Left ventricle myocardium inferior (tissue), 1 donor: ENCODE measurements around the gene PCSK6. TPM values are rescaled to one million over a fixed set of nuclear protein-coding genes. Genes with fewer than 3 reads are reported as not detected.

Source experiments
- DNase-seq: peaks from one replicate; pipeline ENCODE4 v3.0.0-alpha.2; 2020
- H3K27ac ChIP-seq: fragments of 200-600 bp; replicated peaks from 2 replicates; pipeline ENCODE4 v1.8.0; 2021
- H3K27me3 ChIP-seq: fragments of 200-600 bp; 2 replicates; pipeline ENCODE4 v1.8.0; 2021; ENCODE audit warnings: low read depth
- H3K36me3 ChIP-seq: fragments of 200-600 bp; 2 replicates; pipeline ENCODE4 v1.8.0; 2021
- H3K4me1 ChIP-seq: fragments of 200-600 bp; 2 replicates; pipeline ENCODE4 v1.8.0; 2021
- H3K4me3 ChIP-seq: fragments of 200-600 bp; 2 replicates; pipeline ENCODE4 v1.8.0; 2021; ENCODE audit warnings: mild to moderate bottlenecking, moderate library complexity
- H3K9me3 ChIP-seq: fragments of 200-600 bp; replicated peaks from 2 replicates; pipeline ENCODE4 v1.8.0; 2021
- CTCF ChIP-seq: fragments of 200-600 bp; IDR thresholded peaks from 2 replicates; pipeline ENCODE4 v1.8.0; 2021; ENCODE audit warnings: antibody characterized with exemption, mild to moderate bottlenecking, borderline replicate concordance
- intact Hi-C: fragments of 100-400 bp; cut with micrococcal nuclease; formaldehyde crosslinking; loops from one replicate; pipeline ENCODE4 v1.11.0; 2022
- total RNA-seq: library from RNA; stranded (reverse); fragmentation: NEBNext Ultra II Directional; extraction: Animal tissue kit (Norgen Biotek cat#: 25700); gene quantifications from one replicate; pipeline ENCODE4 v1.2.1, GENCODE V29; 2021
- donor health status: DM: no; HTN: yes; CAD: no; lungs with severe emphysema.

Gene PCSK6
- total RNA-seq, 1 donor from 2014 or later = 28.6 TPM

DNA sequence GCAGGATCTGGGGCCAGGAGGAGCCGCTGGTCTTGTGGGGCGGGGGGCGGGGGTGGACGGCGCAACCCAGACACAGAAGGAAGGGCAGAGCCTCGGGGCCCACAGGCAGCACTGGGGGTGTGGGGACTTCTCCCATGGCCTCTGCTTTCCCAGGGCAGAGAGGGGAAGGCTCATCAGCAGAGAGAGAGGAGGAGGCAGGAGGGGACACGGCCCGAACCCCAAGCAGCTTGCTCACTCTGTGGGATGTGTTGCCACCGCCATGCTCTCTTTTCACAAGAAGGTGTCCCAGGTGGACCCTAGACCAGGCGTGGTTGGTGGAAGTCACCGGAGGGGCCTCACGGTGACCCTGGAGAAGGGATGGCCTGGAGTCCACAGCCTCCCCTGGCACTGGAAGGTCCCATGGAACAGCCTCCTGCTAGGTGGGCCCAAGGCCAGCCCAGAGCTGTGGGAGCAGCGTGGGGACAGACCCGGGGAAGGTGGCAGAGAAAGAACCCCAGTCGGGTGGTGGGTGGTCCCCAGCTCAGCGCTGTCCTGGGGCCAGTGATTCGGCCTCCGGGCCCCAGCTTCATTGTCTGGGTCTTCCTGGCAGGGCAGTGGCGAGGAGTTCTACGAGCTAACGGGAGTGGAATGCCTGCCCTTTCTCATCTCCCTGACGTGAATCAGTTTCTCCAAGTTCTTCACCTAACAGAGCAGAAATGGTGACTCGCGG lies 46.8 kb upstream of the PCSK6 start:
- H3K27ac ChIP-seq = no peak overlapping the region

DNA sequence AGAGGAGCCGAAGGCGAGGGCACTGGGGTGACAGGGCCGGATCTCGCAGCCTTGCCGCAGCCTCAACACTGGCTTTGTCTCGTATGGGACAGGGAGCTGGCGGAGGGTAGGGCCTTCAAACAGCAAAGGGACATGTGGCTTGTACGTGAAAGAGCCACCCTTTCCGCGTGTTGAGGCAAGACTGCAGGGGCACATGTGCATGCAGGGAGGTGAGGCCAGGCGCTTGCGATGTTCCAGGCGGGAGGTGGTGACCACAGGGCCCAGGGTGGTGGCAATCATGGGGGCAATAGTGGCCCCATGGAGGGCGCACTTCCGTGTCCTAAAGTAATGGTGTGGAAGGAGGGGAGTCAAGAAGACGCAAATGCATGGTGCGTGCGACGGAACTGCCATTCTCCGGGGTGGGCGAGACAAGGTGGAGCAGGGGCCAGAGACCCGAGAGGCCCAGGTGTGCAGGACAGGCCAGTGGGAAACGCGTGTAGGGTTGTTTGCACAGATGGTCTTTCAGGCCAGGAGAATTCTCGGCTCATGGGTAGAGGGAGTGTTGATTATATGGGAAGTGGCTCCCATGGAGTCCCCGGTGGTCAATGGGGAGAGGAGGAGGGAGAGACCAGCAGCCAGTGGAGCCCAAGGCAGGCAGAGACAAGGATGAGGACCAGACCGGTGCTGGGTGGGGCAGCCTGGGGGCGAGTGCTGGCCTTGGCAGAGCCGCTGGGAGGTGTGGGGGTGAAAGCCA lies 45.8 kb upstream of the PCSK6 start:
- TF ChIP-seq CTCF = no peak
- no peak for DNase-seq
- H3K36me3 ChIP-seq = no peaks in the 10 kb centered on the region
- no peak overlapping the region for H3K27ac ChIP-seq
- H3K4me3 ChIP-seq = no peak overlapping the region
- intact Hi-C loops = no loop called here
- H3K27me3 ChIP-seq = peaks cover 7% of the 10 kb centered on the region
- H3K4me1 ChIP-seq = no peaks in the 10 kb centered on the region
- peaks cover 8% of the 10 kb centered on the region for H3K9me3 ChIP-seq

More for the DNA sequence above, 46.8 kb upstream of the PCSK6 start:
- no peaks in the 10 kb centered on the region for H3K36me3 ChIP-seq
- peaks cover 7% of the 10 kb centered on the region for H3K27me3 ChIP-seq
- H3K4me1 ChIP-seq = no peaks in the 10 kb centered on the region
- no peak overlapping the region for H3K4me3 ChIP-seq
- TF ChIP-seq CTCF = no peak
- intact Hi-C loops = no loop called here
- H3K9me3 ChIP-seq = peaks cover 8% of the 10 kb centered on the region
- no peak for DNase-seq

DNA sequence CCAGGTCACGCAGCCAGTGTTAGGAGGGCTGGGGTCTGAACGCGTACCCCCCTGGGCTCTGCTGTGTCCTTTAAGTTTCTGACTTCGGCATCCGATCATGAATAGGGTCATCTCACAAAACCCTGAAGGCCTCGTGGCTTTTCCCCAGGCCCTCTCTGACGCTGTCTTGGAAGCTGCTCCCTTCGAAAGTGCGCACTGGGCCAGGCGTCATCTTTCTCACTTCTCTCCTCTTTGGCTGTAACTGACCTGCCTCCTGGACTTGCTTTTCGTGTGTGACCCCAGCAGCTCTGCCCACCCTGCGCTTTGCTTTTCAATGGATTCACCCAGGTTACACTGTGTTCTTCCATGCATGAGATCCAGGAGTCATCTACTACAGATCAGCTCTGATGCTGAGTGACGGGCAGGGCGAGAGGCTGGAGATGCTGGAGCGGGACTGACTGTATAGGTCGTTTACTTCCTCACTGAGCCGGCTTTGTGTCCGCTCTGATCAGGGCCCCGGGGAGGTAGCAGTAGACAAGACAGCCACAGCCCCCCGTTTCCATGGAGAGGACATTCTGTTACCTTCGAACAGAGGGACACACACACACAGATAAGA lies 45.0 kb upstream of the PCSK6 start:
- intact Hi-C loops = no loop called here
- Histone ChIP-seq H3K27me3 (peaks cover 7% of the 10 kb centered on the region), H3K4me3 (no peak overlapping the region), H3K27ac (no peak overlapping the region), H3K9me3 (peaks cover 8% of the 10 kb centered on the region), H3K36me3 (no peaks in the 10 kb centered on the region), H3K4me1 (peaks cover 2% of the 10 kb centered on the region)
- no peak for TF ChIP-seq CTCF
- no peak for DNase-seq

DNA sequence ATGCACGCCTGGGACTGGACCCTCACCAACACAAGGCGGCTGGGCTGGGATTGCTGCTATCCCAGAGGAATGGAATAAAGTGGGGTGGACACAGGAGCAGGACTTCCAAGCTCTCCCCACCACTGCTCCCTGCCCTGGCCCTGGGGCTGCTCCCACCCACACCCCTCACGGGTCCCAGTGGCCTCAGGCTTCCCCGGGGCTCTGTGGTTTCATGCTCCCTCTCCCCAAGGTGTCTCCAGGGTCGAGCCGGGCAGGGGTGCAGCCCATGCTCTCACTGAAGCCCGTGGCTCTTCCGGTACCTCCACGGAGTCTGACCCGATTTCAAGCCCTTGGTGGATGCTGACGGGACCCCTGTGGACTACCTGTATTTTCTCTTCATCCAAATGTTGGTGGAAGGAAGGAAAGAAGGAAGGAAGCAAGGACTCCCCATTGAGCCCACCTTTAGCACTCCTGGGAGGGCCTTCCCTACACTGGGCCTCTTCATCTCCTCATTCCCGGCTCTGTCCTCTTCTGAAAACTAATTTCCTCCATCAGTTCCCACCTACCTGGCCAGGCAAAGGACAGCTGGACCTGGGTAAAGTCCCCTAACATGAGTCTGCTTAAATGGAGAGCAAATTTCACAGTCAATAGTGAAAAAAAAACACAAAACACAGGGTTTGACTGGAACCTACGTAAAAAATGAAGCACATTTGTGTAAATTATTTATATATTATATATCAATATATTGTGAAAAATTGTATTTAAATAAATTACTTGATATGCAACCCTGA lies 44.0 kb upstream of the PCSK6 start:
- intact Hi-C loops = no loop called here

More for the DNA sequence above, 44.0 kb upstream of the PCSK6 start:
- H3K27ac ChIP-seq = no peak overlapping the region
- DNase-seq = no peak
- no peak overlapping the region for H3K4me3 ChIP-seq
- peaks cover 11% of the 10 kb centered on the region for H3K4me1 ChIP-seq
- no peaks in the 10 kb centered on the region for H3K36me3 ChIP-seq
- H3K9me3 ChIP-seq = peaks cover 1% of the 10 kb centered on the region
- peaks cover 7% of the 10 kb centered on the region for H3K27me3 ChIP-seq
- no peak for TF ChIP-seq CTCF
